ENCODE results near the gene HNRNPD.
"Not testable (repeated sequence)": the region's sequence is repeated elsewhere in the genome, so short reads cannot be mapped to it uniquely, and the experiment has no call there.

Gene HNRNPD

GRCh38 chr4:82403725-82404124 is 29.9 kb upstream of the HNRNPD start:
- H3K4me3 ChIP-seq (ENCODE audit: control insufficient read depth, low read depth, low read length) = no peak overlapping the region
- DNase-seq (ENCODE audit: low read depth) = no peak
- TF ChIP-seq, protein P1, sequence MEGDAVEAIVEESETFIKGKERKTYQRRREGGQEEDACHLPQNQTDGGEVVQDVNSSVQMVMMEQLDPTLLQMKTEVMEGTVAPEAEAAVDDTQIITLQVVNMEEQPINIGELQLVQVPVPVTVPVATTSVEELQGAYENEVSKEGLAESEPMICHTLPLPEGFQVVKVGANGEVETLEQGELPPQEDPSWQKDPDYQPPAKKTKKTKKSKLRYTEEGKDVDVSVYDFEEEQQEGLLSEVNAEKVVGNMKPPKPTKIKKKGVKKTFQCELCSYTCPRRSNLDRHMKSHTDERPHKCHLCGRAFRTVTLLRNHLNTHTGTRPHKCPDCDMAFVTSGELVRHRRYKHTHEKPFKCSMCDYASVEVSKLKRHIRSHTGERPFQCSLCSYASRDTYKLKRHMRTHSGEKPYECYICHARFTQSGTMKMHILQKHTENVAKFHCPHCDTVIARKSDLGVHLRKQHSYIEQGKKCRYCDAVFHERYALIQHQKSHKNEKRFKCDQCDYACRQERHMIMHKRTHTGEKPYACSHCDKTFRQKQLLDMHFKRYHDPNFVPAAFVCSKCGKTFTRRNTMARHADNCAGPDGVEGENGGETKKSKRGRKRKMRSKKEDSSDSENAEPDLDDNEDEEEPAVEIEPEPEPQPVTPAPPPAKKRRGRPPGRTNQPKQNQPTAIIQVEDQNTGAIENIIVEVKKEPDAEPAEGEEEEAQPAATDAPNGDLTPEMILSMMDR (conservative IDR thresholded peaks at IDR 0.05; ENCODE audit: control insufficient read depth, insufficient read depth, low read depth, low read length) = no peak

DNA sequence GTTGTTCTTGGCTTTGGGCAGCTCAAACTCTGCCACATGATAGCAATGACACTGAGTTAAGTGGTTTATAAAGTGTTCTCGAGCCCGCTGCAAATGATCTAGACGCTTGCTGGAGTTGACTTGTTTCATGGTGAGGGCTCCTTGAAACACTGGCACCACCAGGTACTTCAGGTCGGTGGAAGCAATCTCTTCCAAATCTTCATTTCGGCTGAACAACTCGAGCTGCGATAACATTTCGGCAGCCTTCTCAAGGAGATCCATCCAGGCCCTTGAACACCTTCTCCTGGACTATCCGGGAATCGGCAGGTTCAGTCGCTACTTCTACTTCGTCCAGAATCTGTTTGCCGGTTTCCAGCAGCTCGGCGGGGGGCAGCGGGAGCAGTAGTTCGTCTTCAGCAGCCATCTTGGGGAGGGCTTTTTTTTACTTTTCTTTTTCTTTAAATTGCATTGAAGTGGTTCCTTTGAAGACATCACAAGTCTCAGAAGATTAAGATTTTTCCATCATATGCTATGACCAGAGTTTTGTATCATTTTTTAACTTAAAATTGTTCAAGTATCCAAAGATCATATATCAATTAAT is 28.5 kb upstream of the HNRNPD start:
- no peak for DNase-seq (ENCODE audit: low read depth)
- no peak overlapping the region for H3K4me3 ChIP-seq (ENCODE audit: control insufficient read depth, low read depth, low read length)
- TF ChIP-seq, protein P1 (conservative IDR thresholded peaks at IDR 0.05; ENCODE audit: control insufficient read depth, insufficient read depth, low read depth, low read length) = no peak

- TF ChIP-seq, protein P1 (conservative IDR thresholded peaks at IDR 0.05; ENCODE audit: control insufficient read depth, insufficient read depth, low read depth, low read length) = no peak
- no peak overlapping the region for H3K4me3 ChIP-seq (ENCODE audit: control insufficient read depth, low read depth, low read length)
- DNase-seq (ENCODE audit: low read depth) = no peak
Measured at GRCh38 chr4:82401600-82401999, 27.8 kb upstream of the HNRNPD start.

GRCh38 chr4:82398263-82398662 is 24.5 kb upstream of the HNRNPD start:
- no peak overlapping the region for H3K4me3 ChIP-seq (ENCODE audit: control insufficient read depth, low read depth, low read length)
- no peak for DNase-seq (ENCODE audit: low read depth)
- TF ChIP-seq, protein P1 (conservative IDR thresholded peaks at IDR 0.05; ENCODE audit: control insufficient read depth, insufficient read depth, low read depth, low read length) = no peak

DNA sequence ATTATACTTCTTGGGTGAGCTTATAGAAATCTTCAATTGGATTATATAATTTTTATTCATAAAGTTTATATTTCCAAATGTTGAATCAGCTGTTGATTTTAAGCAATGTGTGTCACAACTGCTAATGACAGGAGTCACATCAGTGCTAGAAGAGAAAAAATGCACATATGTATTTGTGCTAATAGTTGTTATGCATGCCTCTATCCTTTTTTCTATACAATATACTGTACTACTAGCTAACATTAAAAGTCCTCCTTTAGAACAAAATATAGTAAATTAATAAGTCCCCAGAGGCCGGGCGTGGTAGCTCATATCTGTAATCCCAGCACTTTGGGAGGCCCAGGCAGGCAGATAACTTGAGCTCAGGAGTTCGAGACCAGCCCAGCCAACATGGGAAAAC is 23.7 kb upstream of the HNRNPD start:
- TF ChIP-seq, protein P1 (conservative IDR thresholded peaks at IDR 0.05; ENCODE audit: control insufficient read depth, insufficient read depth, low read depth, low read length) = no peak
- H3K4me3 ChIP-seq (ENCODE audit: control insufficient read depth, low read depth, low read length) = no peak overlapping the region
- DNase-seq (ENCODE audit: low read depth) = no peak

GRCh38 chr4:82394896-82395295 is 21.1 kb upstream of the HNRNPD start:
- no peak overlapping the region for H3K4me3 ChIP-seq (ENCODE audit: control insufficient read depth, low read depth, low read length)
- no peak for DNase-seq (ENCODE audit: low read depth)
- TF ChIP-seq, protein P1 (conservative IDR thresholded peaks at IDR 0.05; ENCODE audit: control insufficient read depth, insufficient read depth, low read depth, low read length) = no peak

DNA sequence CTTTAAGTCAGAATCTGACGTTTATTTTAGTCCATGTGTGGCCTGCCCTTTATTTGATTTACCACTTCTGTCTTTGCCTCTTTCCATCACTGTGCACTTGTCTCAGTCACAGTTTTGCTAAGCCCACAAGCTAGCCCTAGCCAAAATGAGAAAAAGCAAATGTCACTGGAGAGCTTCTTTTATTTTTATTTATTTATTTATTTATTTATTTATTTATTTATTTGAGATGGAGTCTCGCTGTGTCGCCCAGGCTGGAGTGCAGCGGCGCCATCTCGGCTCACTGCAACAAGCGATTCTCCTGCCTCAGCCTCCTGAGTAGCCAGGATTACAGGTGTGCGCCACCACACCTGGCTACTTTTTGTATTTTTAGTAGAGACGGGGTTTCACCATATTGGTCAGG is 16.3 kb upstream of the HNRNPD start:
- not testable (repeated sequence) for DNase-seq (ENCODE audit: low read depth); H3K4me3 ChIP-seq (ENCODE audit: control insufficient read depth, low read depth, low read length)
